ENCODE measurements around the gene SOCS3.
A peak's percentile ranks its signal among the peaks of the same experiment; 100 is the strongest.

DNA sequence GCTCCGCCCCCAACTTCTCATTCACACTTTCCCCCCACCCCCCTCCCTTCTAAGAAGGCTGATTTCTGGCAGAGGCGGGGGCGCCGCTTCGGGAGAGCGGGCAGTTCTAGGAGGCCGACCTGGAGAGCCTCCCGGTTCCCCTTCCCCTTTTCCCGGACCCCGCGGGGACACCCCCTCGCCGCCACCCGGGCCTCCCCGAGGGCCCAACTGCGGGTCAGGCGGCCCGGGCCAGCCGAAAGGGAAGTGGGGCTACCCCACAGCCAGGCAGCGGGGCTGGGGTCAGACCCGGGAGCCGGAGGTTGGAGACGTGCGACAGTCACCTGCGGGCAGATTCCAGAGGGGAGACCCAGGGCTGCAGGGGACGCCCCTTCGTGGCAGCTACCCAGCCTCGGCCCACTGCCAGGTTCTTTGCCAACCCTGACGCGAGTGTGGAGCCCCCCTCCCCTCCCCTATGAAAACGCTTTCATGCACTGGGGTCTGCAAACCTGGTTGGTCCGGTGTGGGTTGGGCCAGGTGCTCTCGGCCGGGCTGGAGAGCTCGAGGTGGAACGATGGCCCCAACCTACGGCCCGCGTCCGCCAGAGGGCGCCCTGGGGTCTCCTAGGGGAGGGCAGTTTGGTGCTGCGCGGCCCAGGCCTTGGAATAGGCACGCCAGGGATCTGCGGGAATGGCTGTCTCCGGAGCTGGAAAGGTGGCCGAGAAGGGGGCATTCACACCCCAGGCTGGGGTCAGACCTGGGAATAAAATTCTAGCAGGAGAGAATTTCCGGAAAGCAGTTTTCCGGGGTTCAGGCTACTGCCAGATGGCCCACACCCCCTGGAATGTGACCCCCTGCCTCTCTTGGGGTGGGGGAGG is 721 bp upstream of the SOCS3 start:
- TF ChIP-seq, protein P1, sequence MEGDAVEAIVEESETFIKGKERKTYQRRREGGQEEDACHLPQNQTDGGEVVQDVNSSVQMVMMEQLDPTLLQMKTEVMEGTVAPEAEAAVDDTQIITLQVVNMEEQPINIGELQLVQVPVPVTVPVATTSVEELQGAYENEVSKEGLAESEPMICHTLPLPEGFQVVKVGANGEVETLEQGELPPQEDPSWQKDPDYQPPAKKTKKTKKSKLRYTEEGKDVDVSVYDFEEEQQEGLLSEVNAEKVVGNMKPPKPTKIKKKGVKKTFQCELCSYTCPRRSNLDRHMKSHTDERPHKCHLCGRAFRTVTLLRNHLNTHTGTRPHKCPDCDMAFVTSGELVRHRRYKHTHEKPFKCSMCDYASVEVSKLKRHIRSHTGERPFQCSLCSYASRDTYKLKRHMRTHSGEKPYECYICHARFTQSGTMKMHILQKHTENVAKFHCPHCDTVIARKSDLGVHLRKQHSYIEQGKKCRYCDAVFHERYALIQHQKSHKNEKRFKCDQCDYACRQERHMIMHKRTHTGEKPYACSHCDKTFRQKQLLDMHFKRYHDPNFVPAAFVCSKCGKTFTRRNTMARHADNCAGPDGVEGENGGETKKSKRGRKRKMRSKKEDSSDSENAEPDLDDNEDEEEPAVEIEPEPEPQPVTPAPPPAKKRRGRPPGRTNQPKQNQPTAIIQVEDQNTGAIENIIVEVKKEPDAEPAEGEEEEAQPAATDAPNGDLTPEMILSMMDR (IDR thresholded peaks at IDR 0.05), result peak; percentile 95
- TF ChIP-seq ZFX (IDR thresholded peaks at IDR 0.05; ENCODE audit: borderline replicate concordance), result no peak
